ENCODE measurements around the gene FOLR2.

DNA sequence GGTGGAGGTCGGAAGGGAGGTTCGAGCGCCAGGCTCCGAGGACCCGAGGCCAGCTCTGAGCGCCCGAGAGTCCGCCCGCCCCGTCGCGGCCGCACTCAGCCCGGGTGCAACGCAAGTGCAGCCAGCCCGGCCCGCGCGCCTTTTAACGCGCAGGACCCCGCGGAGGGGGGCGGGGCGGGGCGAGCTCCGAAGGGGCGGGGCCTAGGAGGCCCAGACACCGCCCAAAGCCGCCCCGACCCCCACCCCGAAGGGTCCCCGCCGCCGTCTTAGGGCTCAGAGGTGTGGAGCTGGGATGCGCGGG, 27.4 kb downstream of the FOLR2 start, which contains the start of gene PHOX2A:
- TF ChIP-seq GATA2 (IDR thresholded peaks at IDR 0.05; ENCODE audit: low read depth, low read length) (no peak), GATA3 (IDR thresholded peaks at IDR 0.05; ENCODE audit: low read depth, low read length) (no peak)
